CD4-positive, alpha-beta T cell treated with Interferon gamma for 1 hour (primary cell): ENCODE measurements around the gene ITGAD.
"Not testable (repeated sequence)": the region's sequence is repeated elsewhere in the genome, so short reads cannot be mapped to it uniquely, and the experiment has no call there.

Experiments used
- DNase-seq: peaks from one replicate; pipeline ENCODE4 v3.0.0-alpha.2; 2020

ITGAD gene

GRCh38 chr16:31404353-31405064 lies 11.4 kb downstream of the ITGAD start:
- DNase-seq, result no peak

- DNase-seq, result no peak
Observed at GRCh38 chr16:31407406-31407805, 14.3 kb downstream of the ITGAD start.

GRCh38 chr16:31409433-31409832 lies 16.3 kb downstream of the ITGAD start:
- DNase-seq, result no peak

- DNase-seq, result no peak
Observed at GRCh38 chr16:31410082-31410481, 16.9 kb downstream of the ITGAD start.

- no peak for DNase-seq
Observed at GRCh38 chr16:31411024-31411844, 18.1 kb downstream of the ITGAD start.

GRCh38 chr16:31412750-31413149 lies 19.6 kb downstream of the ITGAD start:
- no peak for DNase-seq

- no peak for DNase-seq
Observed at GRCh38 chr16:31413381-31413780, 20.2 kb downstream of the ITGAD start.

GRCh38 chr16:31413943-31414342 lies 20.8 kb downstream of the ITGAD start:
- no peak for DNase-seq

GRCh38 chr16:31414706-31415105 lies 21.6 kb downstream of the ITGAD start:
- peak; percentile 9 for DNase-seq

- no peak for DNase-seq
Observed at GRCh38 chr16:31416371-31416770, 23.2 kb downstream of the ITGAD start.

- not testable (repeated sequence) for DNase-seq
Observed at GRCh38 chr16:31417036-31417435, 23.9 kb downstream of the ITGAD start.

GRCh38 chr16:31417916-31418315 lies 24.8 kb downstream of the ITGAD start:
- DNase-seq, result no peak

- no peak for DNase-seq
Observed at GRCh38 chr16:31420037-31420436, 26.9 kb downstream of the ITGAD start.

- DNase-seq, result peak; percentile 34
Observed at GRCh38 chr16:31421587-31421986, 28.5 kb downstream of the ITGAD start.

- DNase-seq, result no peak
Observed at GRCh38 chr16:31423241-31423640, 30.1 kb downstream of the ITGAD start.

GRCh38 chr16:31423801-31424200 lies 30.7 kb downstream of the ITGAD start:
- DNase-seq, result no peak

- peak; percentile 78 for DNase-seq
Observed at GRCh38 chr16:31427441-31428278, 34.5 kb downstream of the ITGAD start.

- no peak for DNase-seq
Observed at GRCh38 chr16:31428279-31428597, 35.1 kb downstream of the ITGAD start, which contains the start of gene COX6A2. Gene COX6A2, minus strand, starts transcription at chr16:31428360. Its CDS starts 35 bp downstream, at chr16:31428325.

- no peak for DNase-seq
Observed at GRCh38 chr16:31428638-31429247, 35.6 kb downstream of the ITGAD start.

- no peak for DNase-seq
Observed at GRCh38 chr16:31429314-31429713, 36.2 kb downstream of the ITGAD start.

- no peak for DNase-seq
Observed at GRCh38 chr16:31429796-31430195, 36.7 kb downstream of the ITGAD start.

- no peak for DNase-seq
Observed at GRCh38 chr16:31430380-31431052, 37.4 kb downstream of the ITGAD start.
